HFFc6 (cell line): ENCODE results near the gene DCAF12L1. TPM values are rescaled to one million over a fixed set of nuclear protein-coding genes. Genes with fewer than 3 reads are reported as not detected.

Experiments
- DNase-seq: peaks from one replicate; pipeline ENCODE4 v3.0.0-alpha.2; 2018
- H3K27ac Mint-ChIP-seq: 2 replicates; pipeline ENCODE4 v1.8.0; 2020; ENCODE audit warnings: mild to moderate bottlenecking, mixed read lengths
- H3K27me3 Mint-ChIP-seq: 2 replicates; pipeline ENCODE4 v1.8.0; 2021; ENCODE audit warnings: mild to moderate bottlenecking, moderate library complexity, mixed read lengths; ENCODE audit not compliant: insufficient read depth
- H3K36me3 Mint-ChIP-seq: 2 replicates; pipeline ENCODE4 v1.8.0; 2021; ENCODE audit warnings: low read depth, mixed read lengths
- H3K4me1 Mint-ChIP-seq: 2 replicates; pipeline ENCODE4 v1.8.0; 2020; ENCODE audit warnings: low read depth, mixed read lengths
- H3K4me3 Mint-ChIP-seq: 2 replicates; pipeline ENCODE4 v1.8.0; 2020; ENCODE audit warnings: mild to moderate bottlenecking, moderate library complexity, mixed read lengths
- H3K9me3 Mint-ChIP-seq: 2 replicates; pipeline ENCODE4 v1.8.0; 2020; ENCODE audit warnings: mild to moderate bottlenecking, mixed read lengths
- CTCF ChIP-seq: fragments of 200-600 bp; sonication (generic); IDR thresholded peaks from 2 replicates; pipeline ENCODE4 v1.5.0; 2021; ENCODE audit warnings: antibody characterized with exemption, mild to moderate bottlenecking
- long read RNA-seq: library from polyadenylated mRNA; unstranded; transcript quantifications from one replicate; pipeline ENCODE4 v2.0.0, GENCODE V29; 2019
- total RNA-seq, 6 experiments: library from RNA; stranded (reverse); fragmentation: NEBNext Ultra II Directional; extraction: Animal tissue kit (Norgen Biotek cat#: 25700); gene quantifications; 2 replicates in 1 of 6; 3 replicates in 5 of 6; pipeline ENCODE4 v1.2.3, GENCODE V29; 2021

The DCAF12L1 gene
- not detected for total RNA-seq
- long read RNA-seq: 0 reads

- TF ChIP-seq CTCF: no peak
- no peak within 1 kb of the TSS for H3K27ac Mint-ChIP-seq
- H3K9me3 Mint-ChIP-seq: peaks cover 8% of the 10 kb centered on the region
- no peaks in the 10 kb centered on the region for H3K27me3 Mint-ChIP-seq
- H3K4me3 Mint-ChIP-seq: no peak within 1 kb of the TSS
- H3K4me1 Mint-ChIP-seq: no peaks in the 10 kb centered on the region
- no peak for DNase-seq
- no peaks in the 10 kb centered on the region for H3K36me3 Mint-ChIP-seq
Measured at GRCh38 chrX:126552313-126553022, at the start of gene DCAF12L1. TSS of gene DCAF12L1 (minus strand) at chrX:126552814. CDS start at chrX:126552608, 206 bp downstream.

- DNase-seq: no peak
- Mint-ChIP-seq H3K27me3 (no peaks in the 10 kb centered on the region; the same call in 1 of the 2 replicates), H3K9me3 (peaks cover 3% of the 10 kb centered on the region; the same call in 1 of the 2 replicates), H3K27ac (no peak overlapping the region), H3K36me3 (no peaks in the 10 kb centered on the region), H3K4me3 (no peak overlapping the region), H3K4me1 (no peaks in the 10 kb centered on the region)
- TF ChIP-seq CTCF: no peak
Measured at GRCh38 chrX:126580877-126581276, 28.3 kb upstream of the DCAF12L1 start.

GRCh38 chrX:126575911-126576310 lies 23.3 kb upstream of the DCAF12L1 start:
- Mint-ChIP-seq H3K4me3 (no peak overlapping the region), H3K4me1 (no peaks in the 10 kb centered on the region), H3K27me3 (no peaks in the 10 kb centered on the region; the same call in 1 of the 2 replicates), H3K27ac (no peak overlapping the region), H3K9me3 (no peaks in the 10 kb centered on the region), H3K36me3 (no peaks in the 10 kb centered on the region)
- no peak for DNase-seq
- no peak for TF ChIP-seq CTCF

GRCh38 chrX:126557151-126557550 lies 4.5 kb upstream of the DCAF12L1 start:
- Mint-ChIP-seq H3K4me1 (no peaks in the 10 kb centered on the region), H3K27ac (no peak overlapping the region), H3K27me3 (no peaks in the 10 kb centered on the region), H3K4me3 (no peak overlapping the region), H3K9me3 (0 out of 2 replicates have a peak, but pooled peaks cover 6% of the 10 kb centered on the region), H3K36me3 (no peaks in the 10 kb centered on the region)
- DNase-seq: no peak
- TF ChIP-seq CTCF: no peak

- no peaks in the 10 kb centered on the region for H3K4me1 Mint-ChIP-seq
- no peak overlapping the region for H3K4me3 Mint-ChIP-seq
- H3K36me3 Mint-ChIP-seq: no peaks in the 10 kb centered on the region
- DNase-seq: no peak
- peaks cover 8% of the 10 kb centered on the region for H3K9me3 Mint-ChIP-seq
- H3K27me3 Mint-ChIP-seq: no peaks in the 10 kb centered on the region
- no peak for TF ChIP-seq CTCF
- H3K27ac Mint-ChIP-seq: no peak overlapping the region
Measured at GRCh38 chrX:126551725-126552312, 795 bp downstream of the DCAF12L1 start.
